Panc1 (cell line): ENCODE data around the gene MIF. TPM values are rescaled to one million over a fixed set of nuclear protein-coding genes. Genes with fewer than 3 reads are reported as not detected.

Experiments used
- ATAC-seq: fragments of 200-7000 bp; cut with Tn5 transposase; 2 replicates; pipeline ENCODE4 v1.9.1; 2020; ENCODE audit warnings: mild to moderate bottlenecking, moderate library complexity
- BruUV-seq: library from RNA; stranded (reverse); fragments of 400-500 nt; replicated peaks from 2 replicates; lab custom pipeline; 2021; lab: Mats Ljungman, UMichigan
- CTCF ChIA-PET: fragments of 300-600 bp; sonication (Branson Sonifier 250); formaldehyde crosslinking; loops from one replicate; lab custom pipeline; 2022; ENCODE audit warnings: antibody characterized with exemption; lab: Charles Lee
- POLR2A ChIA-PET: fragments of 300-600 bp; sonication (Branson Sonifier 250); formaldehyde crosslinking; loops from one replicate; lab custom pipeline; 2022; ENCODE audit warnings: antibody characterized with exemption; lab: Charles Lee
- DNase-seq: peaks from one replicate; pipeline ENCODE4 v3.0.0-alpha.2; 2010; ENCODE audit warnings: low read depth, low spot score
- H3K27ac ChIP-seq: 2 replicates; pipeline ENCODE4 v1.5.1; 2011; ENCODE audit warnings: mild to moderate bottlenecking, low read length, inconsistent platforms
- H3K27me3 ChIP-seq: fragments of 200-500 bp; sonication (Bioruptor generic); 2 replicates; pipeline ENCODE4 v1.6.0; 2014; ENCODE audit warnings: low read length, inconsistent platforms; ENCODE audit not compliant: control insufficient read depth, insufficient read depth
- H3K36me3 ChIP-seq: fragments of 200-500 bp; sonication (Bioruptor generic); 2 replicates; pipeline ENCODE4 v1.5.1; 2014; ENCODE audit warnings: inconsistent platforms, mild to moderate bottlenecking, low read length, moderate library complexity; ENCODE audit not compliant: control insufficient read depth, insufficient read depth
- H3K4me1 ChIP-seq: 2 replicates; pipeline ENCODE4 v1.5.1; 2011; ENCODE audit warnings: inconsistent platforms, mild to moderate bottlenecking, low read length, moderate library complexity; ENCODE audit not compliant: control insufficient read depth, insufficient read depth
- H3K4me3 ChIP-seq, 2 experiments: 2 replicates each; pipeline ENCODE4 v1.5.1; 2011 to 2012; ENCODE audit warnings: low read depth in 2 of 2, low read length in 2 of 2, mild to moderate bottlenecking in 2 of 2, inconsistent platforms in 1 of 2, moderate library complexity in 1 of 2
- H3K9me3 ChIP-seq: fragments of 200-500 bp; sonication (Bioruptor generic); 2 replicates; pipeline ENCODE4 v1.5.1; 2014; ENCODE audit warnings: low read depth, mild to moderate bottlenecking, inconsistent platforms, low read length, moderate library complexity; ENCODE audit not compliant: control insufficient read depth, insufficient read depth
- CTCF ChIP-seq: fragments of 450-650 bp; IDR thresholded peaks from 2 replicates; pipeline ENCODE4 v1.5.1; 2017; ENCODE audit warnings: mild to moderate bottlenecking
- POLR2AphosphoS5 ChIP-seq: IDR thresholded peaks from 2 replicates; pipeline ENCODE4 v1.6.1; 2012; ENCODE audit warnings: mild to moderate bottlenecking, low read depth, low read length, moderate library complexity
- REST ChIP-seq, 2 experiments: IDR thresholded peaks; 2 replicates each; pipeline ENCODE4 v1.6.1; 2011 to 2012; ENCODE audit warnings: low read depth in 2 of 2, control low read depth in 1 of 2, low read length in 1 of 2, mild to moderate bottlenecking in 1 of 2, moderate library complexity in 1 of 2; ENCODE audit not compliant: insufficient read depth in 1 of 2
- SIN3A ChIP-seq: IDR thresholded peaks from 2 replicates; pipeline ENCODE4 v1.6.1; 2012; ENCODE audit warnings: low read depth, mild to moderate bottlenecking, low read length, moderate library complexity, borderline replicate concordance; ENCODE audit not compliant: insufficient read depth
- TCF7L2 ChIP-seq: IDR thresholded peaks from 2 replicates; pipeline ENCODE4 v1.6.1; 2011; ENCODE audit warnings: mild to moderate bottlenecking, low read depth, low read length, inconsistent platforms
- in situ Hi-C: cut with HindIII; loops from 2 replicates; pipeline ENCODE4 v1.10.0; 2016; ENCODE audit warnings: low sequenced_read_pairs, low pct_unique_long_range_greater_than_20kb
- intact Hi-C: fragments of 100-400 bp; cut with micrococcal nuclease; formaldehyde crosslinking; loops from one replicate; pipeline ENCODE4 v1.10.0; 2022; ENCODE audit not compliant: unreplicated experiment
- total RNA-seq: library from RNA; stranded (reverse); gene quantifications from one replicate; pipeline ENCODE4 v1.2.1, GENCODE V29; 2021; ENCODE audit not compliant: unreplicated experiment

MIF gene
- total RNA-seq, 1 experiment from 2014 or later, result 936 TPM

- H3K36me3 ChIP-seq, result peaks cover 6% of the 10 kb centered on the region; the same call in 1 of the 2 replicates
- H3K9me3 ChIP-seq, result no peaks in the 10 kb centered on the region; the same call in 1 of the 2 replicates
- ChIA-PET POLR2A (no interaction called here), CTCF (no interaction called here)
- no peak for ATAC-seq
- peak overlapping the region; percentile 72 to 74 for H3K4me3 ChIP-seq
- no peak for TF ChIP-seq TCF7L2
- TF ChIP-seq SIN3A, result no peak
- no peak for TF ChIP-seq CTCF
- TF ChIP-seq REST (IDR thresholded peaks at IDR 0.05; ENCODE audit: insufficient read depth in 1 of 2, low read depth in 2 of 2, low read length in 1 of 2), result no peak
- TF ChIP-seq POLR2AphosphoS5, result peak; percentile 9; the same call in 1 of the 2 replicates
- intact Hi-C loops, result no loop called here
- no peaks in the 10 kb centered on the region for H3K27me3 ChIP-seq
- DNase-seq, result no peak
- peaks cover 21% of the 10 kb centered on the region for H3K4me1 ChIP-seq
- in situ Hi-C loops, result no loop called here
- BruUV-seq, result no TSS peak
- H3K27ac ChIP-seq, result peak overlapping the region; percentile 93
Measured at GRCh38 chr22:23895599-23896144, 1.5 kb downstream of the MIF start.

GRCh38 chr22:23896166-23896522 is 2.0 kb downstream of the MIF start:
- in situ Hi-C loops, result no loop called here
- Histone ChIP-seq H3K4me3 (peak overlapping the region; percentile 72 to 74), H3K27me3 (no peaks in the 10 kb centered on the region), H3K27ac (peak overlapping the region; percentile 93), H3K9me3 (no peaks in the 10 kb centered on the region; the same call in 1 of the 2 replicates), H3K4me1 (peaks cover 21% of the 10 kb centered on the region), H3K36me3 (peaks cover 6% of the 10 kb centered on the region; the same call in 1 of the 2 replicates)
- ChIA-PET POLR2A (no interaction called here), CTCF (no interaction called here)
- ATAC-seq (no peak), DNase-seq (no peak)
- intact Hi-C loops, result no loop called here
- no peak for TF ChIP-seq REST (IDR thresholded peaks at IDR 0.05; ENCODE audit: insufficient read depth in 1 of 2, low read depth in 2 of 2, low read length in 1 of 2)
- no peak for TF ChIP-seq SIN3A
- TF ChIP-seq TCF7L2, result no peak
- TF ChIP-seq POLR2AphosphoS5, result no peak
- TF ChIP-seq CTCF, result no peak
- BruUV-seq, result no TSS peak
